Left kidney (tissue), 2 donors: Measurements from ENCODE around the gene NBPF1. TPM values are rescaled to one million over a fixed set of nuclear protein-coding genes. Genes with fewer than 3 reads are reported as not detected.
"Not testable (repeated sequence)": the region's sequence is repeated elsewhere in the genome, so short reads cannot be mapped to it uniquely, and the experiment has no call there.

ENCODE experiments used
- DNase-seq: peaks from one replicate; pipeline ENCODE4 v3.0.0-alpha.2; 2013
- polyA plus RNA-seq: library from polyadenylated mRNA; unstranded; fragments of 120-200 nt; gene quantifications from one replicate; pipeline ENCODE4 v1.2.1, GENCODE V29; 2013; ENCODE audit not compliant: insufficient read length

The NBPF1 gene
- polyA plus RNA-seq, 1 donor: 88.9 TPM

GRCh38 chr1:16607853-16608815, 5.2 kb downstream of the NBPF1 start:
- not testable (repeated sequence) for DNase-seq

GRCh38 chr1:16607433-16607851, 5.9 kb downstream of the NBPF1 start:
- DNase-seq: no peak

GRCh38 chr1:16606666-16607432, 6.5 kb downstream of the NBPF1 start:
- DNase-seq: not testable (repeated sequence)

GRCh38 chr1:16605532-16606505, 7.5 kb downstream of the NBPF1 start:
- no peak for DNase-seq

- no peak for DNase-seq
Measured at GRCh38 chr1:16605213-16605525, 8.2 kb downstream of the NBPF1 start.

GRCh38 chr1:16604514-16605212, 8.7 kb downstream of the NBPF1 start:
- DNase-seq: not testable (repeated sequence)

GRCh38 chr1:16603623-16604022, 9.7 kb downstream of the NBPF1 start:
- not testable (repeated sequence) for DNase-seq

GRCh38 chr1:16602336-16603011, 10.9 kb downstream of the NBPF1 start:
- not testable (repeated sequence) for DNase-seq

- DNase-seq: not testable (repeated sequence)
Measured at GRCh38 chr1:16600855-16601786, 12.2 kb downstream of the NBPF1 start.

- not testable (repeated sequence) for DNase-seq
Measured at GRCh38 chr1:16599326-16599725, 14.0 kb downstream of the NBPF1 start.

- DNase-seq: not testable (repeated sequence)
Measured at GRCh38 chr1:16595216-16595615, 18.1 kb downstream of the NBPF1 start.

GRCh38 chr1:16591845-16592244, 21.5 kb downstream of the NBPF1 start:
- DNase-seq: not testable (repeated sequence)

- DNase-seq: not testable (repeated sequence)
Measured at GRCh38 chr1:16588081-16588480, 25.3 kb downstream of the NBPF1 start.

- DNase-seq: not testable (repeated sequence)
Measured at GRCh38 chr1:16587639-16588038, 25.7 kb downstream of the NBPF1 start.

- DNase-seq: not testable (repeated sequence)
Measured at GRCh38 chr1:16565324-16565723, 48.0 kb downstream of the NBPF1 start.

GRCh38 chr1:16561035-16561434, 52.3 kb downstream of the NBPF1 start:
- not testable (repeated sequence) for DNase-seq

- not testable (repeated sequence) for DNase-seq
Measured at GRCh38 chr1:16560498-16560897, 52.9 kb downstream of the NBPF1 start.

- DNase-seq: not testable (repeated sequence)
Measured at GRCh38 chr1:16559688-16560087, 53.7 kb downstream of the NBPF1 start.

- DNase-seq: not testable (repeated sequence)
Measured at GRCh38 chr1:16557034-16557433, 56.3 kb downstream of the NBPF1 start.
